ENCODE measurements around the gene ARF5. TPM values are rescaled to one million over a fixed set of nuclear protein-coding genes. Genes with fewer than 3 reads are reported as not detected.
A peak's percentile ranks its signal among the peaks of the same experiment; 100 is the strongest.

ARF5 gene
- total RNA-seq, 6 experiments from 2014 or later = 51.7 to 105 (median 60.8) TPM

DNA sequence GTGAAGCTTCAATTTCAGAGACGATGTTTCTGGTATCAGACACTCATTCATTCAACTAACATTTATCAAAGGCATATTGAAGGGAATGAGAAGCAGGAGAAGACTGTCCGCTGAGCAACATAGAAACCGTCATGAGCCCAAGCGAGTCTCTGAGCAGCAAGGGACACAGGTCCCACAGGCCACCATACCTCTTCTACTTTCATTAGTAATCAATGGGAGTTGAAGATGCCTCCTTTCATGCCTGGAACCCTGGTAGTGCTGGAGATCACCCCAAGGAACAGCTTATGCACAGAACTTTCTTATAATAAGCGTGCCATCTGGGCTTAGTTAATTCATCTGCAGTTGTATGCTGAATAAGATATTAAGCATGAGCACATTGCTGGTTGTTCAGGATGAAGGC is 28.5 kb downstream of the ARF5 start:
- no peak for ATAC-seq
- 65% methylated on average over 5 of the region's 5 CpGs for WGBS (ENCODE audit: insufficient coverage, low coverage, low lambda C conversion rate, missing lambda C conversion rate)
- Histone ChIP-seq H3K4me1 (no peaks in the 10 kb centered on the region), H3K36me3 (no peaks in the 10 kb centered on the region), H3K27ac (no peak overlapping the region), H3K9me3 (no peaks in the 10 kb centered on the region), H3K27me3 (no peaks in the 10 kb centered on the region), H3K4me3 (no peak overlapping the region)
- no peak for DNase-seq
- TF ChIP-seq, protein P1, sequence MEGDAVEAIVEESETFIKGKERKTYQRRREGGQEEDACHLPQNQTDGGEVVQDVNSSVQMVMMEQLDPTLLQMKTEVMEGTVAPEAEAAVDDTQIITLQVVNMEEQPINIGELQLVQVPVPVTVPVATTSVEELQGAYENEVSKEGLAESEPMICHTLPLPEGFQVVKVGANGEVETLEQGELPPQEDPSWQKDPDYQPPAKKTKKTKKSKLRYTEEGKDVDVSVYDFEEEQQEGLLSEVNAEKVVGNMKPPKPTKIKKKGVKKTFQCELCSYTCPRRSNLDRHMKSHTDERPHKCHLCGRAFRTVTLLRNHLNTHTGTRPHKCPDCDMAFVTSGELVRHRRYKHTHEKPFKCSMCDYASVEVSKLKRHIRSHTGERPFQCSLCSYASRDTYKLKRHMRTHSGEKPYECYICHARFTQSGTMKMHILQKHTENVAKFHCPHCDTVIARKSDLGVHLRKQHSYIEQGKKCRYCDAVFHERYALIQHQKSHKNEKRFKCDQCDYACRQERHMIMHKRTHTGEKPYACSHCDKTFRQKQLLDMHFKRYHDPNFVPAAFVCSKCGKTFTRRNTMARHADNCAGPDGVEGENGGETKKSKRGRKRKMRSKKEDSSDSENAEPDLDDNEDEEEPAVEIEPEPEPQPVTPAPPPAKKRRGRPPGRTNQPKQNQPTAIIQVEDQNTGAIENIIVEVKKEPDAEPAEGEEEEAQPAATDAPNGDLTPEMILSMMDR (IDR thresholded peaks at IDR 0.05) = no peak
- intact Hi-C loops (cut with DNase I) = no loop called here

DNA sequence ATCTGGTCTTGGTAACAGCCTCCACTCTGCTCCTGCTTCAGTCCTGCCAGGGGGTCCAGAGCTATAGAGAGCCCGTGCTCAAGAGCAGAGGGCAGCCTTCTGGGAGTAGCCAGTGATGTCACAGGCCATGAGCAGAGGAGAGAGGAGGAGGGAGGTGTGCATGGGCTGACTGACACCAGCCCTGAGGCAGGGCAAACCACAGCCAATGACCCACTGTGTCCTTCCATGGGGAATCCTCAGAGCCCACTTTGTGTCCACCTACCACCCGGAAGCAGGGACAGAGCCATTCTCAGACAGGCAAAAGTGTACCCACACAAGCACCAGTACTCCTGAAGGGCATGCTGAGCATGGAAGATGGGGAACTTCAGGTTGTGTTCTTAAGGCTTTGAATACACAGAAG is 29.8 kb downstream of the ARF5 start, which contains the start of gene PAX4:
Gene PAX4 (minus strand): TSS at position 101 of the 400 bp plus-strand sequence. CDS start 2,214 bp downstream, outside the sequence.
- WGBS (ENCODE audit: insufficient coverage, low coverage, low lambda C conversion rate, missing lambda C conversion rate) = no CpG with 5 or more reads among the region's 2 CpGs
- DNase-seq (no peak), ATAC-seq (peak in 1 of 4 donors; percentile 6)
- Histone ChIP-seq H3K9me3 (no peaks in the 10 kb centered on the region), H3K4me1 (no peaks in the 10 kb centered on the region), H3K27me3 (no peaks in the 10 kb centered on the region), H3K27ac (no peak within 1 kb of the TSS), H3K36me3 (no peaks in the 10 kb centered on the region), H3K4me3 (no peak within 1 kb of the TSS)
- intact Hi-C loops (cut with DNase I) = no loop called here
- TF ChIP-seq POLR2A (IDR thresholded peaks at IDR 0.05) = no peak
- TF ChIP-seq, protein P1 (IDR thresholded peaks at IDR 0.05) = no peak

DNA sequence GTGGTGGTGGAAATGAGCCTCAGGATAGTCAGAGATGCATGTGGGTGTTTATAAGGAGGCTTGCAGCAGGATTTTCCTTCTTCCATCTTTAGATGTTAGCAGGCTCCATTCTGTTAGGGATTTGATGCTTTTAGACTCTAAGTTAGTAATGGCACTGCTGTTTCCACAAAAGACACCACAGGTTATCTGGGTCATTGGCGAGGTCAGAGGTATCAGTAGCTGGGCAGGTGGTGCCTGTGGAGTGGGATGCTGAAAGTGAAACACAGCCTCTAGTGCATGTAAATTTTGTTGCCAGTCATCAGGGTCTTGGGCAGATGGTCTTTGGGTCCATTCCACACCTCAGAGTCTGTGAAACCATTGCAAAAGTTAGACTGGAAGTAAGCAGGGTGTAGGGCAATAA is 30.6 kb downstream of the ARF5 start:
- no peaks in the 10 kb centered on the region for H3K9me3 ChIP-seq
- no peak overlapping the region for H3K27ac ChIP-seq
- no peaks in the 10 kb centered on the region for H3K27me3 ChIP-seq
- intact Hi-C loops (cut with DNase I) = no loop called here
- H3K4me3 ChIP-seq = no peak overlapping the region
- TF ChIP-seq, protein P1 (IDR thresholded peaks at IDR 0.05) = no peak
- no peak for TF ChIP-seq POLR2A (IDR thresholded peaks at IDR 0.05)
- 20% methylated on average over 1 of the region's 1 CpG for WGBS (ENCODE audit: insufficient coverage, low coverage, low lambda C conversion rate, missing lambda C conversion rate)
- DNase-seq = no peak
- H3K36me3 ChIP-seq = no peaks in the 10 kb centered on the region
- ATAC-seq = no peak
- H3K4me1 ChIP-seq = no peaks in the 10 kb centered on the region

DNA sequence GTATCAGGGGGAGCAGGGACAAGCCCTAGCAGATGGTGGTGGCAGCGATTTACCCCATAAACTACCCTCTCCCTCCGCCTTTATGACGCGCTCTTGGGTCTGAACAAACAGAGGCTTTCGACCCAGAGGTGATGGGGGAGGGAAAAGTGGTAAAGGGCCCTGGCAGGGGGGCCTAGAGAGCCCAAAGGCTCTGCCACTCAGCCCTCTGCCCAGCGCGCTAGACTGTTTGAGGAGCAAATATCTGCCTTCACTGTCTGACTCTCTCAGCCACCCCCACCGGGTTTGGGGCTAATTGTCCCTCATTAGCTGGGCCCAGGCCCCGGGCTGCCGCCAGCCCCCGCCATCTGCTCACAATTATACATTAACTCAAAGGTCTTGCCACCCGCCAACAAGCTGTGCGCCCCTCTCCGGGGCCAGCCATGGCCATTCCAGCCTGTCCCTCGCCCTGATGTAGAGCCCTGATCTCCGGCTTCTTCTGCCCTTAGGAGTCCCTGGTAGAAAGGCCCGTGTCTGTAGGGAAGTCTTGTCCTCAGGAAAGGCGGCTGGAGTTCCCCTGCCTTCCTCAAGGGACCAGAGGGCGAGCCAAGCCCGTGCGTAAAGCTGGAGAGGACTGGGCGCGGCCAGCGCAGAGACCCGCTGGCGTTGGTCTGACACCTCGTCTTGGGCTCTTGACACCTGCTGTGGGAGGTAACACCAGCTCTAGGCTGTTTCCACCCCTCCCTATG is 31.6 kb downstream of the ARF5 start:
- DNase-seq (no peak), ATAC-seq (peak in 1 of 4 donors; percentile 7)
- H3K9me3 ChIP-seq = no peaks in the 10 kb centered on the region
- H3K27ac ChIP-seq = no peak overlapping the region
- 3% methylated on average over 23 of the region's 27 CpGs for WGBS (ENCODE audit: insufficient coverage, low coverage, low lambda C conversion rate, missing lambda C conversion rate)
- intact Hi-C loops (cut with DNase I) = no loop called here
- H3K27me3 ChIP-seq = no peaks in the 10 kb centered on the region
- no peak overlapping the region for H3K4me3 ChIP-seq
- no peaks in the 10 kb centered on the region for H3K4me1 ChIP-seq
- TF ChIP-seq, protein P1 (IDR thresholded peaks at IDR 0.05) = no peak
- no peak for TF ChIP-seq POLR2A (IDR thresholded peaks at IDR 0.05)
- no peaks in the 10 kb centered on the region for H3K36me3 ChIP-seq

Measured in right lobe of liver (tissue), 6 donors.